Measurements from ENCODE around the gene UROC1. TPM values are rescaled to one million over a fixed set of nuclear protein-coding genes. Genes with fewer than 3 reads are reported as not detected.

UROC1 gene
- total and polyA plus RNA-seq, 9 of the 15 experiments (the other 6 are each of a cell fraction or from before 2014, with no cell fraction given), result not detected

- TF ChIP-seq ZNF561 (CRISPR knock-in tag; conservative IDR thresholded peaks at IDR 0.05) (no peak), SP2 (IDR thresholded peaks at IDR 0.05; ENCODE audit: extremely low read depth, low read depth, low read length, poor library complexity, severe bottlenecking) (no peak), BACH1 (tag; IDR thresholded peaks at IDR 0.05) (no peak), ZNF766 (CRISPR knock-in tag; conservative IDR thresholded peaks at IDR 0.05) (no peak), RBBP5 (IDR thresholded peaks at IDR 0.05; ENCODE audit: borderline replicate concordance, insufficient read depth, low read length, poor library complexity, severe bottlenecking) (no peak), ATF7 (IDR thresholded peaks at IDR 0.05) (no peak), ZC3H4 (CRISPR knock-in tag; IDR thresholded peaks at IDR 0.05; ENCODE audit: borderline replicate concordance) (no peak), ZNF584 (CRISPR knock-in tag; IDR thresholded peaks at IDR 0.05; ENCODE audit: low read depth) (no peak)
- TF ChIP-seq, protein P1, sequence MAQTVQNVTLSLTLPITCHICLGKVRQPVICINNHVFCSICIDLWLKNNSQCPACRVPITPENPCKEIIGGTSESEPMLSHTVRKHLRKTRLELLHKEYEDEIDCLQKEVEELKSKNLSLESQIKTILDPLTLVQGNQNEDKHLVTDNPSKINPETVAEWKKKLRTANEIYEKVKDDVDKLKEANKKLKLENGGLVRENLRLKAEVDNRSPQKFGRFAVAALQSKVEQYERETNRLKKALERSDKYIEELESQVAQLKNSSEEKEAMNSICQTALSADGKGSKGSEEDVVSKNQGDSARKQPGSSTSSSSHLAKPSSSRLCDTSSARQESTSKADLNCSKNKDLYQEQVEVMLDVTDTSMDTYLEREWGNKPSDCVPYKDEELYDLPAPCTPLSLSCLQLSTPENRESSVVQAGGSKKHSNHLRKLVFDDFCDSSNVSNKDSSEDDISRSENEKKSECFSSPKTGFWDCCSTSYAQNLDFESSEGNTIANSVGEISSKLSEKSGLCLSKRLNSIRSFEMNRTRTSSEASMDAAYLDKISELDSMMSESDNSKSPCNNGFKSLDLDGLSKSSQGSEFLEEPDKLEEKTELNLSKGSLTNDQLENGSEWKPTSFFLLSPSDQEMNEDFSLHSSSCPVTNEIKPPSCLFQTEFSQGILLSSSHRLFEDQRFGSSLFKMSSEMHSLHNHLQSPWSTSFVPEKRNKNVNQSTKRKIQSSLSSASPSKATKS (CRISPR knock-in tag; IDR thresholded peaks at IDR 0.05), result no peak
These were observed 34.2 kb downstream of the UROC1 start (continued) for GRCh38 chr3:126483321-126483761.
